Measurements from ENCODE around the gene PIM2.

Gene PIM2

GRCh38 chrX:48958635-48959094, 39.8 kb upstream of the PIM2 start:
- no peak for TF ChIP-seq CTCF (IDR thresholded peaks at IDR 0.05; ENCODE audit: insufficient read depth, low read depth, low read length, missing control alignments)
- H3K4me3 ChIP-seq (ENCODE audit: low read depth, low read length): peak overlapping the region; percentile 70
- no peak for DNase-seq (ENCODE audit: low read depth)

GRCh38 chrX:48957827-48958634, 39.2 kb upstream of the PIM2 start:
- no peak for TF ChIP-seq CTCF (IDR thresholded peaks at IDR 0.05; ENCODE audit: insufficient read depth, low read depth, low read length, missing control alignments)
- peak overlapping the region; percentile 73 for H3K4me3 ChIP-seq (ENCODE audit: low read depth, low read length)
- DNase-seq (ENCODE audit: low read depth): peak; percentile 98

- DNase-seq (ENCODE audit: low read depth): peak; percentile 78
- H3K4me3 ChIP-seq (ENCODE audit: low read depth, low read length): peak within 1 kb of the TSS; percentile 86
- TF ChIP-seq CTCF (IDR thresholded peaks at IDR 0.05; ENCODE audit: insufficient read depth, low read depth, low read length, missing control alignments): no peak
These were observed 38.6 kb upstream of the PIM2 start, which contains the start of gene OTUD5 for GRCh38 chrX:48957477-48957826. TSS of gene OTUD5 (minus strand) at chrX:48957607. CDS start at chrX:48957570, 37 bp downstream.

GRCh38 chrX:48956728-48957414, 38.0 kb upstream of the PIM2 start:
- DNase-seq (ENCODE audit: low read depth): no peak
- no peak for TF ChIP-seq CTCF (IDR thresholded peaks at IDR 0.05; ENCODE audit: insufficient read depth, low read depth, low read length, missing control alignments)
- peak overlapping the region; percentile 86 for H3K4me3 ChIP-seq (ENCODE audit: low read depth, low read length)

- no peak for TF ChIP-seq CTCF (IDR thresholded peaks at IDR 0.05; ENCODE audit: insufficient read depth, low read depth, low read length, missing control alignments)
- no peak for DNase-seq (ENCODE audit: low read depth)
- H3K4me3 ChIP-seq (ENCODE audit: low read depth, low read length): no peak overlapping the region
These were observed 29.8 kb upstream of the PIM2 start for GRCh38 chrX:48948589-48948988.

GRCh38 chrX:48945517-48946348, 26.9 kb upstream of the PIM2 start:
- H3K4me3 ChIP-seq (ENCODE audit: low read depth, low read length): no peak overlapping the region
- peak; percentile 64 for DNase-seq (ENCODE audit: low read depth)
- TF ChIP-seq CTCF (IDR thresholded peaks at IDR 0.05; ENCODE audit: insufficient read depth, low read depth, low read length, missing control alignments): peak; percentile 72
